BJ (cell line): Measurements from ENCODE around the gene FAF1. TPM values are rescaled to one million over a fixed set of nuclear protein-coding genes. Genes with fewer than 3 reads are reported as not detected.

Source experiments
- CTCF ChIA-PET: fragments of 350-600 bp; formaldehyde crosslinking; extraction: SDS; loops from one replicate; lab custom pipeline; 2021; ENCODE audit warnings: antibody characterized with exemption, inconsistent platforms; lab: Yijun Ruan, JAX
- POLR2A ChIA-PET: fragments of 300-600 bp; sonication (Branson Sonifier 250); formaldehyde crosslinking; extraction: SDS; loops from one replicate; lab custom pipeline; 2021; ENCODE audit warnings: antibody characterized with exemption; lab: Charles Lee
- DNase-seq: peaks from one replicate; pipeline ENCODE4 v3.0.0-alpha.2; 2011; ENCODE audit warnings: low read depth
- H3K27me3 ChIP-seq: 2 replicates; pipeline ENCODE4 v1.6.0; 2011; ENCODE audit warnings: low read length; ENCODE audit not compliant: control insufficient read depth, insufficient read depth
- H3K36me3 ChIP-seq: 2 replicates; pipeline ENCODE4 v1.5.1; 2011; ENCODE audit warnings: low read length; ENCODE audit not compliant: control insufficient read depth, insufficient read depth
- H3K4me3 ChIP-seq: 2 replicates; pipeline ENCODE4 v1.5.1; 2011; ENCODE audit warnings: low read depth, mild to moderate bottlenecking, control low read depth, low read length
- CTCF ChIP-seq: IDR thresholded peaks from 2 replicates; pipeline ENCODE4 v1.5.1; 2011; ENCODE audit warnings: low read depth, mild to moderate bottlenecking, control low read depth, inconsistent platforms, low read length, moderate library complexity; ENCODE audit not compliant: insufficient read depth
- polyA plus RNA-seq: library from polyadenylated mRNA; depleted of rRNA; stranded (reverse); fragments of >200 nt; gene quantifications from 2 replicates; pipeline ENCODE4 v1.2.3, GENCODE V29; 2011

The FAF1 gene
- polyA plus RNA-seq, 1 experiment = 15.5 TPM

- no peaks in the 10 kb centered on the region for H3K36me3 ChIP-seq
- no peaks in the 10 kb centered on the region for H3K27me3 ChIP-seq
- no peak for DNase-seq
- H3K4me3 ChIP-seq = no peak overlapping the region
- ChIA-PET POLR2A (no interaction called here), CTCF (no interaction called here)
- no peak for TF ChIP-seq CTCF
Observed at GRCh38 chr1:50836117-50836516, 124.0 kb downstream of the FAF1 start.

GRCh38 chr1:50833216-50833615, 126.9 kb downstream of the FAF1 start:
- H3K4me3 ChIP-seq = no peak overlapping the region
- POLR2A ChIA-PET = no interaction called here
- TF ChIP-seq CTCF = no peak
- no peaks in the 10 kb centered on the region for H3K27me3 ChIP-seq
- DNase-seq = no peak
- CTCF ChIA-PET = no interaction called here
- no peaks in the 10 kb centered on the region for H3K36me3 ChIP-seq

- H3K36me3 ChIP-seq = no peaks in the 10 kb centered on the region
- ChIA-PET POLR2A (no interaction called here), CTCF (no interaction called here)
- TF ChIP-seq CTCF = no peak
- H3K27me3 ChIP-seq = no peaks in the 10 kb centered on the region
- H3K4me3 ChIP-seq = no peak overlapping the region
- DNase-seq = no peak
Observed at GRCh38 chr1:50832167-50832566, 127.9 kb downstream of the FAF1 start.

GRCh38 chr1:50831300-50832061, 128.6 kb downstream of the FAF1 start:
- CTCF ChIA-PET = no interaction called here
- POLR2A ChIA-PET = no interaction called here
- DNase-seq = no peak
- H3K4me3 ChIP-seq = no peak overlapping the region
- H3K36me3 ChIP-seq = no peaks in the 10 kb centered on the region
- no peak for TF ChIP-seq CTCF
- H3K27me3 ChIP-seq = no peaks in the 10 kb centered on the region

GRCh38 chr1:50830621-50831020, 129.4 kb downstream of the FAF1 start:
- Histone ChIP-seq H3K4me3 (no peak overlapping the region), H3K36me3 (no peaks in the 10 kb centered on the region), H3K27me3 (no peaks in the 10 kb centered on the region)
- CTCF ChIA-PET = no interaction called here
- no peak for DNase-seq
- TF ChIP-seq CTCF = no peak
- POLR2A ChIA-PET = no interaction called here
